WTC11 (cell line): ENCODE measurements around the gene COL12A1. TPM values are rescaled to one million over a fixed set of nuclear protein-coding genes. Genes with fewer than 3 reads are reported as not detected.

Experiments used
- ATAC-seq: fragments of 200-7000 bp; cut with Tn5 transposase; 2 replicates; pipeline ENCODE4 v1.10.0; 2021; ENCODE audit warnings: mild to moderate bottlenecking, moderate library complexity
- CTCF ChIA-PET: fragments of 300-600 bp; sonication (Branson Sonifier 250); formaldehyde crosslinking; loops from one replicate; lab custom pipeline; 2021; ENCODE audit warnings: antibody characterized with exemption; lab: Charles Lee
- POLR2A ChIA-PET: fragments of 350-600 bp; sonication (Branson Sonifier 250); formaldehyde crosslinking; loops from one replicate; lab custom pipeline; 2021; ENCODE audit warnings: antibody characterized with exemption; lab: Charles Lee
- DNase-seq: peaks from one replicate; pipeline ENCODE4 v3.0.0; 2021; ENCODE audit warnings: low spot score
- H3K27ac Mint-ChIP-seq: 2 replicates; pipeline ENCODE4 v1.8.0; 2021; ENCODE audit warnings: mixed read lengths
- H3K27me3 Mint-ChIP-seq: 2 replicates; pipeline ENCODE4 v1.8.0; 2021; ENCODE audit warnings: low read depth, mild to moderate bottlenecking, moderate library complexity, mixed read lengths
- H3K36me3 Mint-ChIP-seq: 2 replicates; pipeline ENCODE4 v1.8.0; 2021; ENCODE audit warnings: mixed read lengths
- H3K4me1 Mint-ChIP-seq: 2 replicates; pipeline ENCODE4 v1.8.0; 2022; ENCODE audit warnings: mixed read lengths
- H3K4me3 Mint-ChIP-seq: 2 replicates; pipeline ENCODE4 v1.8.0; 2021; ENCODE audit warnings: mild to moderate bottlenecking, moderate library complexity, mixed read lengths
- H3K9me3 Mint-ChIP-seq: 2 replicates; pipeline ENCODE4 v1.8.0; 2021; ENCODE audit warnings: mixed read lengths
- ATF1 ChIP-seq: sonication (generic); formaldehyde crosslinking; IDR thresholded peaks from 2 replicates; pipeline ENCODE4 v1.8.1; 2023; ENCODE audit warnings: mild to moderate bottlenecking, moderate library complexity, missing genetic modification reagents
- ATF3 ChIP-seq: sonication (generic); formaldehyde crosslinking; conservative IDR thresholded peaks from 2 replicates; pipeline ENCODE4 v1.8.1; 2022; ENCODE audit warnings: mild to moderate bottlenecking, missing genetic modification reagents
- CTCF ChIP-seq: fragments of 200-600 bp; IDR thresholded peaks from 2 replicates; pipeline ENCODE4 v1.8.0; 2022; ENCODE audit warnings: antibody characterized with exemption
- E2F1 ChIP-seq: sonication (generic); formaldehyde crosslinking; IDR thresholded peaks from 2 replicates; pipeline ENCODE4 v1.8.0; 2022; ENCODE audit warnings: mild to moderate bottlenecking, missing genetic modification reagents
- E2F4 ChIP-seq: sonication (generic); formaldehyde crosslinking; IDR thresholded peaks from 2 replicates; pipeline ENCODE4 v1.8.1; 2022; ENCODE audit warnings: low read depth, mild to moderate bottlenecking, moderate library complexity, missing genetic modification reagents, borderline replicate concordance
- ELF4 ChIP-seq: sonication (generic); formaldehyde crosslinking; IDR thresholded peaks from 2 replicates; pipeline ENCODE4 v1.8.1; 2022; ENCODE audit warnings: low read depth, mild to moderate bottlenecking, moderate library complexity, missing genetic modification reagents
- EMX1 ChIP-seq: fragments of 250-450 bp; sonication (Bioruptor Pico); IDR thresholded peaks from 2 replicates; pipeline ENCODE4 v1.8.0; 2021; ENCODE audit warnings: mild to moderate bottlenecking
- GRHL2 ChIP-seq: fragments of 250-450 bp; sonication (Bioruptor Pico); IDR thresholded peaks from 2 replicates; pipeline ENCODE4 v1.8.0; 2022; ENCODE audit warnings: mild to moderate bottlenecking, moderate library complexity; ENCODE audit not compliant: insufficient replicate concordance, severe bottlenecking
- HMGXB4 ChIP-seq: sonication (generic); formaldehyde crosslinking; IDR thresholded peaks from 2 replicates; pipeline ENCODE4 v1.8.1; 2023; ENCODE audit warnings: mild to moderate bottlenecking, moderate library complexity, missing genetic modification reagents
- IRF2 ChIP-seq: sonication (generic); formaldehyde crosslinking; IDR thresholded peaks from 2 replicates; pipeline ENCODE4 v1.8.0; 2022; ENCODE audit warnings: low read depth, missing genetic modification reagents, borderline replicate concordance
- MXD4 ChIP-seq: fragments of 250-450 bp; sonication (Bioruptor Pico); IDR thresholded peaks from 2 replicates; pipeline ENCODE4 v1.8.0; 2021; ENCODE audit warnings: mild to moderate bottlenecking, moderate library complexity, borderline replicate concordance
- NFYB ChIP-seq: sonication (generic); formaldehyde crosslinking; conservative IDR thresholded peaks from 2 replicates; pipeline ENCODE4 v1.8.0; 2022; ENCODE audit warnings: low read depth, missing genetic modification reagents
- NR1H2 ChIP-seq: sonication (generic); formaldehyde crosslinking; IDR thresholded peaks from 2 replicates; pipeline ENCODE4 v1.9.0; 2021; ENCODE audit warnings: mild to moderate bottlenecking, moderate library complexity, missing genetic modification reagents
- SMAD3 ChIP-seq: sonication (generic); formaldehyde crosslinking; IDR thresholded peaks from 2 replicates; pipeline ENCODE4 v1.8.0; 2022; ENCODE audit warnings: missing genetic modification reagents, mild to moderate bottlenecking, borderline replicate concordance
- STAT6 ChIP-seq: sonication (generic); formaldehyde crosslinking; conservative IDR thresholded peaks from 2 replicates; pipeline ENCODE4 v1.8.1; 2023; ENCODE audit warnings: mild to moderate bottlenecking, low read depth, missing genetic modification reagents, moderate library complexity
- TP53 ChIP-seq: sonication (generic); formaldehyde crosslinking; IDR thresholded peaks from 2 replicates; pipeline ENCODE4 v1.8.1; 2023; ENCODE audit warnings: mild to moderate bottlenecking, missing genetic modification reagents
- USF2 ChIP-seq: sonication (generic); formaldehyde crosslinking; IDR thresholded peaks from 2 replicates; pipeline ENCODE4 v1.8.1; 2023; ENCODE audit warnings: mild to moderate bottlenecking, missing genetic modification reagents, moderate library complexity
- ZBTB21 ChIP-seq: sonication (generic); formaldehyde crosslinking; IDR thresholded peaks from 2 replicates; pipeline ENCODE4 v1.8.1; 2023; ENCODE audit warnings: mild to moderate bottlenecking, missing genetic modification reagents, borderline replicate concordance
- ZNF396 ChIP-seq: fragments of 250-450 bp; sonication (Bioruptor Pico); IDR thresholded peaks from 2 replicates; pipeline ENCODE4 v1.8.0; 2021; ENCODE audit warnings: mild to moderate bottlenecking, moderate library complexity, borderline replicate concordance
- ZNF423 ChIP-seq: fragments of 250-450 bp; sonication (Bioruptor Pico); IDR thresholded peaks from 2 replicates; pipeline ENCODE4 v2.1.2; 2022; ENCODE audit warnings: mild to moderate bottlenecking, moderate library complexity
- total RNA-seq: library from RNA; stranded (reverse); gene quantifications from 3 replicates; pipeline ENCODE4 v1.2.3, GENCODE V29; 2021

The COL12A1 gene
- total RNA-seq, 1 experiment from 2014 or later = 1.1 TPM

- no peak for TF ChIP-seq MXD4 (CRISPR knock-in tag)
- TF ChIP-seq HMGXB4 (CRISPR knock-in tag) = 0 out of 2 replicates have a peak, but pooled peaks have one; percentile 41
- TF ChIP-seq ZNF423 (CRISPR knock-in tag) = peak; percentile 70
- no peak for TF ChIP-seq E2F1 (CRISPR knock-in tag)
- peak; percentile 72 for TF ChIP-seq CTCF
- no peak for TF ChIP-seq STAT6 (CRISPR knock-in tag)
- H3K27ac Mint-ChIP-seq = no peak overlapping the region
Measured at GRCh38 chr6:75208298-75209183, 2.7 kb upstream of the COL12A1 start.

GRCh38 chr6:75206576-75207342 is 906 bp upstream of the COL12A1 start:
- DNase-seq (peak; percentile 29), ATAC-seq (peak; percentile 0; the same call in 1 of the 2 replicates)
- H3K4me1 Mint-ChIP-seq = peaks cover 70% of the 10 kb centered on the region
- peaks cover 83% of the 10 kb centered on the region for H3K27me3 Mint-ChIP-seq
- H3K36me3 Mint-ChIP-seq = no peaks in the 10 kb centered on the region
- CTCF ChIA-PET = interaction anchor here (0.6 to 3.0 kb wide), 6 partner anchors 37 to 1756 kb away, joined by 3 to 18 read pairs (median 4); partner anchors contain the start of gene COX7A2
- no peak overlapping the region for H3K27ac Mint-ChIP-seq
- no peaks in the 10 kb centered on the region for H3K9me3 Mint-ChIP-seq
- TF ChIP-seq IRF2 (CRISPR knock-in tag) (no peak), GRHL2 (CRISPR knock-in tag) (no peak), USF2 (no peak), ATF1 (CRISPR knock-in tag) (no peak), TP53 (CRISPR knock-in tag) (no peak), EMX1 (no peak), NFYB (CRISPR knock-in tag) (no peak), ZBTB21 (CRISPR knock-in tag) (no peak), ELF4 (CRISPR knock-in tag) (no peak), ZNF396 (no peak), SMAD3 (no peak), ATF3 (CRISPR knock-in tag) (no peak), E2F4 (no peak), NR1H2 (no peak)
- H3K4me3 Mint-ChIP-seq = peak overlapping the region; percentile 85
- POLR2A ChIA-PET = no interaction called here

More at GRCh38 chr6:75208298-75209183, 2.7 kb upstream of the COL12A1 start:
- Mint-ChIP-seq H3K4me3 (peak overlapping the region; percentile 85), H3K9me3 (no peaks in the 10 kb centered on the region), H3K4me1 (peaks cover 79% of the 10 kb centered on the region), H3K36me3 (no peaks in the 10 kb centered on the region), H3K27me3 (peaks cover 65% of the 10 kb centered on the region)
- peak; percentile 90 for DNase-seq
- peak; percentile 38 for ATAC-seq
- ChIA-PET CTCF (interaction anchor here (0.5 to 3.2 kb wide), 92 partner anchors 9 to 1606 kb away, joined by 3 to 23 read pairs (median 4); partner anchors contain the start of gene COX7A2), POLR2A (no interaction called here)
